ENCODE data around the gene BCL2L12. TPM values are rescaled to one million over a fixed set of nuclear protein-coding genes. Genes with fewer than 3 reads are reported as not detected.

Gene BCL2L12
- total RNA-seq, 4 donors from 2014 or later: 4.2 to 9.9 (median 6.0) TPM

DNA sequence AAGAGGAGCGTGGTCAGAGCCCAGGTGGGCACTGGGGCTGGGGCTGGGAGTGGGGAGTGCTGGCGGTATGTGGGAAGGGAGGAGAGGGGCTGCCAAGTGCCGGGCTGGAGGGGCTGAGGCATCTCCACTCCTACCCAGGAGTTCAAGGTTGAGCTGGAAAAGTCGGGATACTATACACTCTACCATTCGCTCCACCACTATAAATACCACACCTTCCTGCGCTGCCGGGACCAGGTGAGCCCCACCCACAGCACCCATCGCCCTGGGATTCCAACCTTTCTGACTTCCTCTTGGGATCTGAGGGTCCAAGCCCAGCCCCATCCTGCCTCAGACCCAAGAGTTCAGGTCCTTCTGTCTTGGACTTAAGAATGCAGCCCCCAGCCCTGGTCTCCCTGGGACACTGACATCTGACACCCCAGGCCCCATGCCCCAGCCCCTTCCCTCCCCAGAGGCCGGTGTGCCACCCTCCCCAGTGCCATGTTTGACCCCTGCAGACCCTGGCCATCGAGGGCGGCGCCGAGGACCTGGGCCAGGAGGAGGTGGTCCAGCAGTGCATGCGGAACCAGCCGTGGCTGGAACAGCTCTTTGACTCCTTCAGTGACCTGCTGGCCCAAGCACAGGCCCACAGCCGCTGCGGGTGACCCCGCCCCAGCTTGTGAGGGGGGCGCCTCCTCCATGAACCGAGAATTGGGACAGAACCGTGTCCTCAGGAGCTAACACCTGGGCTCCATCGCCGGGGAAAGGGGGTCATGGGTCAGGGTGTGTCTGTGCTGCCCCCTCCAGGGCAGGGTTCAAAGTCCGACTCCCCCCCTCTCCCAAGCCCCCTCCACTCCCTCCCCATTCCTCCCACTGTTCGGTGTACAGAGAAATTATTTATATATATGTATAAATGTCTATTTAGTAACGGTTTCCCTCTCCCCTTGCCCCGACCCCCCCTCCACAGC is 40.5 kb upstream of the BCL2L12 start:
- Histone ChIP-seq H3K36me3 (peaks cover 23 to 60% (median 50%) of the 10 kb centered on the region in 4 donors), H3K27me3 (no peaks in the 10 kb centered on the region), H3K27ac (replicated peaks in 1 of 4) (no peak overlapping the region), H3K4me1 (peaks cover 0 to 11% (median 9%) of the 10 kb centered on the region in 4 donors), H3K4me3 (no peak overlapping the region), H3K9me3 (no peaks in the 10 kb centered on the region)
- DNase-seq (ENCODE audit: extremely low spot score): no peak
- 71% methylated on average over 11 of the region's 27 CpGs for WGBS
- no peak for TF ChIP-seq EP300 (IDR thresholded peaks at IDR 0.05)
- intact Hi-C loops (cut with DNase I): no loop called here

DNA sequence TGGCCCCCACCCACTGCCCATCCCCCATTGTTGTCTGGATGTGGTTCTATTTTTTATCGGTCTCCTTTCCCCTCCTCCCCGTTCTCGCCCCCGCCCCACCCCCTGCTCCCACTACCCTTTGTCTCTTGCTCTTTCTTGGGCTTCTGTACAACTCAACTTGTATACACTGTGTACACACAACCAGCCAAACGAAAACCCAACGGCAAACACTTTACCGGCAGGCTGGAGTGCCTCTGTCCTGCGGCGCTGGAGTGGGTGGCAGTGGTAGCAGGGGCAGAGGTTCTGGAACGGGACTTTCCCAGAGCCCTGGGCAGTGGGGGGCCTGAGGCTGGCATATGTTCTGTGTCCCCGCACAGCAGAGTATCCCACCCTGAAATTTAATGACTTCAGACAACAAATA is 39.5 kb upstream of the BCL2L12 start:
- Histone ChIP-seq H3K4me3 (no peak overlapping the region), H3K4me1 (peaks cover 7 to 21% (median 19%) of the 10 kb centered on the region in 4 donors), H3K27ac (replicated peaks in 1 of 4) (no peak overlapping the region), H3K36me3 (peaks cover 22 to 51% (median 43%) of the 10 kb centered on the region in 4 donors), H3K27me3 (no peaks in the 10 kb centered on the region), H3K9me3 (no peaks in the 10 kb centered on the region)
- no peak for TF ChIP-seq POLR2AphosphoS5 (IDR thresholded peaks at IDR 0.05)
- TF ChIP-seq POLR2A (IDR thresholded peaks at IDR 0.05; ENCODE audit: low read depth): no peak
- TF ChIP-seq, protein P1, sequence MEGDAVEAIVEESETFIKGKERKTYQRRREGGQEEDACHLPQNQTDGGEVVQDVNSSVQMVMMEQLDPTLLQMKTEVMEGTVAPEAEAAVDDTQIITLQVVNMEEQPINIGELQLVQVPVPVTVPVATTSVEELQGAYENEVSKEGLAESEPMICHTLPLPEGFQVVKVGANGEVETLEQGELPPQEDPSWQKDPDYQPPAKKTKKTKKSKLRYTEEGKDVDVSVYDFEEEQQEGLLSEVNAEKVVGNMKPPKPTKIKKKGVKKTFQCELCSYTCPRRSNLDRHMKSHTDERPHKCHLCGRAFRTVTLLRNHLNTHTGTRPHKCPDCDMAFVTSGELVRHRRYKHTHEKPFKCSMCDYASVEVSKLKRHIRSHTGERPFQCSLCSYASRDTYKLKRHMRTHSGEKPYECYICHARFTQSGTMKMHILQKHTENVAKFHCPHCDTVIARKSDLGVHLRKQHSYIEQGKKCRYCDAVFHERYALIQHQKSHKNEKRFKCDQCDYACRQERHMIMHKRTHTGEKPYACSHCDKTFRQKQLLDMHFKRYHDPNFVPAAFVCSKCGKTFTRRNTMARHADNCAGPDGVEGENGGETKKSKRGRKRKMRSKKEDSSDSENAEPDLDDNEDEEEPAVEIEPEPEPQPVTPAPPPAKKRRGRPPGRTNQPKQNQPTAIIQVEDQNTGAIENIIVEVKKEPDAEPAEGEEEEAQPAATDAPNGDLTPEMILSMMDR (IDR thresholded peaks at IDR 0.05): no peak
- TF ChIP-seq EP300 (IDR thresholded peaks at IDR 0.05): no peak
- intact Hi-C loops (cut with DNase I): no loop called here
- DNase-seq (ENCODE audit: extremely low spot score): no peak
- 84% methylated on average over 11 of the region's 11 CpGs for WGBS

DNA sequence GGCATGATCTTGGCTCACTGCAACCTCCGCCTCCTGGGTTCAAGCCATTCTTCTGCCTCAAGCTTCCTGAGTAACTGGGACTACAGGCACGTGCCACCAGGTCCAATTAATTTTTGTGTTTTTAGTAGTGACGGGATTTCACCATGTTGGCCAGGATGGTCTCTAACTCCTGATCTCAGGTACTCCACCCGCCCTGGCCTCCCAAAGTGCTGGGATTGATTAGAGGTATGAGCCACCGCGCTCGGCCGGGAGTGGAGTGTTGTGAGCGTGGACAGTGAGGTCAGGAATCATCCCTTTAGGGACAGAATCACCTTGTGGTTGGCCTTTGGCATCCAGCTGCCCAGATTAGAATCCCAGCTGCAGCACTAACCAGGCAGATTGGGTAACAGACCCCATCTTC is 36.1 kb upstream of the BCL2L12 start:
- intact Hi-C loops (cut with DNase I): no loop called here
- DNase-seq (ENCODE audit: extremely low spot score): no peak
- TF ChIP-seq, protein P1 (IDR thresholded peaks at IDR 0.05): no peak
- TF ChIP-seq EP300 (IDR thresholded peaks at IDR 0.05) (no peak), POLR2A (IDR thresholded peaks at IDR 0.05; ENCODE audit: low read depth) (no peak), POLR2AphosphoS5 (IDR thresholded peaks at IDR 0.05) (no peak)
- H3K9me3 ChIP-seq: no peaks in the 10 kb centered on the region
- H3K27me3 ChIP-seq: no peaks in the 10 kb centered on the region
- no peak overlapping the region for H3K4me3 ChIP-seq
- peaks cover 21 to 38% (median 28%) of the 10 kb centered on the region in 4 donors for H3K36me3 ChIP-seq
- no peak overlapping the region for H3K27ac ChIP-seq (replicated peaks in 1 of 4)
- WGBS: 83% methylated on average over 9 of the region's 9 CpGs
- H3K4me1 ChIP-seq: peaks cover 14 to 27% (median 26%) of the 10 kb centered on the region in 4 donors

DNA sequence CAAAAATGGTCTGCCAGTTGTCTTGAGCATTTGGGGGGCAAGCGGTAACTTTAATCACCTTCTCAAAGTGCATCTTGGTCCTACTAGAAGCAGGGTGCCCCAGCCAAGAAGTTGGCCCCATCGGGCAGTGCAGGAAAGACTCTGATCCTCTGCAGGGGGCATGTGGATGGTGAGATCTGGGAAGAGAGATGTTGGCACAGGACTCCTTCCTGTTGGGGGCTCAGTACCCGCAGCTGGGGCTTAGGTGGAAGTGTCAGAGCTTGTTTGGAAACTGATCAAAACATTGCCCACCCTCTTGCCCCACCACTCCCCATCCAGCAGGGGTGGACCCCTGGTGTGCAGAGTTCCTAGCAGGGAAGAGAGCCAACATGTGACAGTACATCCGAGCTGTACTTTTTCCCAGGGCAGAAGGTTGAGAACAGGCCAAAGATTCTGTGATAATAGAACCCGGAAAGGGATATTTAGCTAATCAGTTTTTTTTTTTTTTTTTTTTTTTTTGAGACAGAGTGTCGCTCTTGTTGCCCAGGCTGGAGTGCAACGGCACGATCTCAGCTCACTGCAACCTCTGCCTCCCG is 34.6 kb upstream of the BCL2L12 start:
- intact Hi-C loops (cut with DNase I): no loop called here
- no peaks in the 10 kb centered on the region for H3K27me3 ChIP-seq
- H3K27ac ChIP-seq (replicated peaks in 1 of 4): peak overlapping the region in 2 of 4 donors; percentile 24 to 50
- 38% methylated on average over 9 of the region's 9 CpGs for WGBS
- H3K4me1 ChIP-seq: peaks cover 25 to 39% (median 36%) of the 10 kb centered on the region in 4 donors
- no peaks in the 10 kb centered on the region for H3K9me3 ChIP-seq
- no peak for DNase-seq (ENCODE audit: extremely low spot score)
- no peak overlapping the region for H3K4me3 ChIP-seq
- peak in 1 of 2 donors; percentile 42 for TF ChIP-seq POLR2AphosphoS5 (IDR thresholded peaks at IDR 0.05)
- TF ChIP-seq, protein P1 (IDR thresholded peaks at IDR 0.05): no peak
- H3K36me3 ChIP-seq: peaks cover 11 to 38% (median 28%) of the 10 kb centered on the region in 4 donors

DNA sequence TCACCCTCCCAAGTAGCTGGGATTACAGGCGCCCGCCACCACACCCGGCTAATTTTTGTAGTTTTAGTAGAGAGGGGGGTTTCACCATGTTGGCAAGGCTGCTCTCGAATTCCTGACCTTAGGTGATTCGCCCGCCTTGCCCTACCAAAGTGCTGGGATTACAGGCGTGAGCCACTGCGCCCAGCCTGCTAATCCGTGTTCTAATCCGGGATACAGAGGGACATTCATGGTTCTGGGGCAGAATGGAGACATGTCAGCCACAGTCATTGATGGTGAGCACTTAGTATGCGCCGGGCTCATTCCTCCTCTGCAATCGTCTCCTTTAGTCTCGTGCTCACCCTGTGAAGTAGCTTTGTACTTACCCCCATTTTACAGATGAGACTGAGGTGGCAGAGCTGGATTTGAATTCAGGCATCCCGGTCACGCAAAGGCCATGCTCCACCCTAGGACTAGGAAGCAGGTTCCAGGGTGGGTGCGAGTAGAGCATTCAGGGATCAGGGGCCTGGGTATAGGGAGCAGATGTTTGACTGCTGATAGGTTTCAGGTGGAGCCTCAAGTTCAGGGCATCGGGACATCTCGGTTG is 34.0 kb upstream of the BCL2L12 start:
- intact Hi-C loops (cut with DNase I): no loop called here
- DNase-seq (ENCODE audit: extremely low spot score): no peak
- TF ChIP-seq, protein P1 (IDR thresholded peaks at IDR 0.05): no peak
- TF ChIP-seq POLR2A (IDR thresholded peaks at IDR 0.05; ENCODE audit: low read depth) (no peak), POLR2AphosphoS5 (IDR thresholded peaks at IDR 0.05) (no peak), EP300 (IDR thresholded peaks at IDR 0.05) (no peak)
- Histone ChIP-seq H3K4me1 (peaks cover 30 to 45% (median 42%) of the 10 kb centered on the region in 4 donors), H3K27ac (replicated peaks in 1 of 4) (no peak overlapping the region), H3K36me3 (peaks cover 5 to 38% (median 28%) of the 10 kb centered on the region in 4 donors), H3K9me3 (no peaks in the 10 kb centered on the region), H3K4me3 (no peak overlapping the region), H3K27me3 (no peaks in the 10 kb centered on the region)
- WGBS: 85% methylated on average over 15 of the region's 19 CpGs
